Esophagus muscularis mucosa (tissue), 4 donors: ENCODE data around the gene NTM. TPM values are rescaled to one million over a fixed set of nuclear protein-coding genes. Genes with fewer than 3 reads are reported as not detected.

ENCODE experiments used
- DNase-seq: peaks from one replicate; pipeline ENCODE4 v3.0.0-alpha.2; 2017; ENCODE audit errors: extremely low spot score
- H3K27ac ChIP-seq, 4 donors: fragments of 200-600 bp; sonication (generic); replicated peaks in 1 of 4; 1 replicate in 3 of 4; 2 replicates in 1 of 4; pipeline ENCODE4 v1.5.1; 2016 to 2019; ENCODE audit warnings: mild to moderate bottlenecking in 1 of 4
- H3K27me3 ChIP-seq, 4 donors: fragments of 200-600 bp; sonication (generic); one replicate each; pipeline versions ENCODE4 v1.5.1 to v1.6.0; 2016 to 2019
- H3K36me3 ChIP-seq, 4 donors: fragments of 200-600 bp; sonication (generic); one replicate each; pipeline ENCODE4 v1.5.1; 2016 to 2019
- H3K4me1 ChIP-seq, 4 donors: fragments of 200-600 bp; sonication (generic); one replicate each; pipeline ENCODE4 v1.5.1; 2016 to 2019
- H3K4me3 ChIP-seq, 4 donors: fragments of 200-600 bp; sonication (generic); 1 replicate in 2 of 4; 2 replicates in 2 of 4; pipeline ENCODE4 v1.5.1; 2016 to 2019; ENCODE audit warnings: mild to moderate bottlenecking in 4 of 4, moderate library complexity in 1 of 4
- H3K9me3 ChIP-seq, 4 donors: fragments of 200-600 bp; sonication (generic); 1 replicate in 3 of 4; 2 replicates in 1 of 4; pipeline ENCODE4 v1.5.1; 2016 to 2019
- EP300 ChIP-seq: sonication (generic); formaldehyde crosslinking; IDR thresholded peaks from one replicate; pipeline ENCODE4 v1.6.1; 2017; ENCODE audit warnings: antibody characterized with exemption
- POLR2A ChIP-seq: fragments of 450-650 bp; IDR thresholded peaks from one replicate; pipeline ENCODE4 v1.6.1; 2017; ENCODE audit warnings: antibody characterized with exemption, moderate library complexity, mild to moderate bottlenecking, low read depth
- POLR2AphosphoS5 ChIP-seq, 2 donors: sonication (generic); formaldehyde crosslinking; IDR thresholded peaks; one replicate each; pipeline ENCODE4 v1.6.1; 2017; ENCODE audit warnings: antibody characterized with exemption in 2 of 2
- WGBS: methylation state at CpG from one replicate; pipeline ENCODE4 v1.1.5; 2018; 5-methylcytosine and 5-hydroxymethylcytosine counted together
- intact Hi-C: fragments of 100-400 bp; cut with DNase I; formaldehyde crosslinking; loops from one replicate; pipeline ENCODE4 v1.15.1; 2023
- total RNA-seq, 4 donors: library from RNA; depleted of rRNA; stranded (reverse); fragments of >200 nt; gene quantifications; one replicate each; pipeline versions ENCODE4 v1.1.0 to v1.2.1, GENCODE V29; 2016
- TF ChIP-seq, protein P1 (sequence below), 3 experiments: fragments of 200-600 bp in 2 of 3; fragments of 450-650 bp in 1 of 3; sonication (generic) in 2 of 3; IDR thresholded peaks; one replicate each; pipeline ENCODE4 v1.5.1; 2017 to 2019; ENCODE audit warnings: antibody characterized with exemption in 3 of 3, mild to moderate bottlenecking in 2 of 3, moderate library complexity in 1 of 3

NTM gene
- total RNA-seq, 4 donors from 2014 or later: 5.6 to 25.3 (median 8.3) TPM

DNA sequence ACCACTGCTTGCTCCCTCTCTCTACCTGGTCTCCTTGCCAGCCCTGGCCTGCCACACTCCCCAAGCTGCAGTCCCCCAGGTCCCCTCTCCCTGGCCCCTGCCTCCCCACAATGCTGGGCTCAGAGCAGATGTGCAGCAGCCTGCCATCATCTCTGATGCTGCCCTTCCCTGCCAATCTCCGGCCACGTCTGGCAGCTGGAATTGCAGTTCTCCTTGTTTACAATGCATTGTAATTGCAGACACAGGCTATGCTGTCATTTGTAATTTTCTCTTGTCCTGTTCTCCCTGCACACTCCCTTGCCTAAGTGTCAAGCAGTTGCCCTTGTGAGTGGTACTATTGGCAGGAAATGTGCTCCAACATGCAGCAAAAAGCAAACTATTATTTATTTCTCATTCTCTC is 222.3 kb downstream of the NTM start:
- peaks cover 0 to 8% (median 2%) of the 10 kb centered on the region in 4 donors for H3K9me3 ChIP-seq
- H3K27me3 ChIP-seq: peaks cover 0 to 5% (median 0%) of the 10 kb centered on the region in 4 donors
- 71% methylated on average over 2 of the region's 2 CpGs for WGBS
- no peak for DNase-seq
- H3K36me3 ChIP-seq: no peaks in the 10 kb centered on the region
- no peak overlapping the region for H3K27ac ChIP-seq
- TF ChIP-seq EP300 (no peak), POLR2AphosphoS5 (IDR thresholded peaks at IDR 0.05) (no peak), POLR2A (no peak)
- TF ChIP-seq, protein P1, sequence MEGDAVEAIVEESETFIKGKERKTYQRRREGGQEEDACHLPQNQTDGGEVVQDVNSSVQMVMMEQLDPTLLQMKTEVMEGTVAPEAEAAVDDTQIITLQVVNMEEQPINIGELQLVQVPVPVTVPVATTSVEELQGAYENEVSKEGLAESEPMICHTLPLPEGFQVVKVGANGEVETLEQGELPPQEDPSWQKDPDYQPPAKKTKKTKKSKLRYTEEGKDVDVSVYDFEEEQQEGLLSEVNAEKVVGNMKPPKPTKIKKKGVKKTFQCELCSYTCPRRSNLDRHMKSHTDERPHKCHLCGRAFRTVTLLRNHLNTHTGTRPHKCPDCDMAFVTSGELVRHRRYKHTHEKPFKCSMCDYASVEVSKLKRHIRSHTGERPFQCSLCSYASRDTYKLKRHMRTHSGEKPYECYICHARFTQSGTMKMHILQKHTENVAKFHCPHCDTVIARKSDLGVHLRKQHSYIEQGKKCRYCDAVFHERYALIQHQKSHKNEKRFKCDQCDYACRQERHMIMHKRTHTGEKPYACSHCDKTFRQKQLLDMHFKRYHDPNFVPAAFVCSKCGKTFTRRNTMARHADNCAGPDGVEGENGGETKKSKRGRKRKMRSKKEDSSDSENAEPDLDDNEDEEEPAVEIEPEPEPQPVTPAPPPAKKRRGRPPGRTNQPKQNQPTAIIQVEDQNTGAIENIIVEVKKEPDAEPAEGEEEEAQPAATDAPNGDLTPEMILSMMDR (IDR thresholded peaks at IDR 0.05): no peak
- H3K4me3 ChIP-seq: no peak overlapping the region
- intact Hi-C loops: no loop called here
- no peaks in the 10 kb centered on the region for H3K4me1 ChIP-seq

DNA sequence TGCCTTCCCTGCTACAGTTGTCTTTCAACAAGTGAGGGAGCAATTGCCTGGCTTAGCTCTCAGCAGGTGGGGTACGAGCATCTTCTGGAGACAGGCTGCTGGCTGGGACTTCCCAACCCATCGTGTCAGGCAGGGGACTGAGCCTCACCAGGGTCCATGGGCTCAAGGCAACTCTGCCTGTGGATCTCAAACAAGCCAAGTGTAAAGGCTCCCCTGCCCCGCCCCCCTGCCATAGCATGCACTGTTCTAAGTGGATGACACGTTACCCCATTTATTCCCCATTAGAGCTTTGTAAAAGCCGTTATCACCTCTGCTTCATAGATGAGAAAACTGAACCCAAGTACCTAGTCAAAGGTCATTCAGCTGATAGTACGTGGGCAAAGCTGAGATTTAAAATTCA is 222.9 kb downstream of the NTM start:
- H3K4me1 ChIP-seq: no peaks in the 10 kb centered on the region
- no peak overlapping the region for H3K4me3 ChIP-seq
- TF ChIP-seq EP300 (no peak), POLR2AphosphoS5 (IDR thresholded peaks at IDR 0.05) (no peak), POLR2A (no peak)
- no peak for DNase-seq
- peaks cover 0 to 4% (median under 1%) of the 10 kb centered on the region in 4 donors for H3K9me3 ChIP-seq
- no peaks in the 10 kb centered on the region for H3K36me3 ChIP-seq
- H3K27ac ChIP-seq: no peak overlapping the region
- 65% methylated on average over 5 of the region's 6 CpGs for WGBS
- intact Hi-C loops: no loop called here
- peaks cover 0 to 5% (median 0%) of the 10 kb centered on the region in 4 donors for H3K27me3 ChIP-seq

DNA sequence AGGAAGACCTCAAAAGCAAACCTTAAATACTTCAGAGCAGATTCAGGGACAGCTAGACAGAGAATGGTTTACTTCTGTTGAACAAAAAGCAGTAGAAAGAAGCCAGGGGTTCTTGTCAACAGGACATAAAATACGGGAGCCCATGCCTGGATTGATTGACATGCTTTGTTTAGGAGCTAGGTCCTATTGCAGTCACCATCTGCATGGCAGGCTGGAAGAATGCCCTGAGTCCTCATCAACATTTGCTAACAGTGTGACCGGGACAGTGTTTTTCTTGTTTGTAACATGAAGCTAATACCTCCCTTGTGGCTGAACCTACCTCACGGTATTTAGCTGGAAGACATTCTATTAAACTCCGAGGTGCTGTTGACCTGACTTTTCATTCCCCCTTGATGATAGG is 225.4 kb downstream of the NTM start:
- H3K36me3 ChIP-seq: no peaks in the 10 kb centered on the region
- intact Hi-C loops: no loop called here
- H3K27me3 ChIP-seq: peaks cover 0 to 5% (median 0%) of the 10 kb centered on the region in 4 donors
- 74% methylated on average over 4 of the region's 4 CpGs for WGBS
- no peak overlapping the region for H3K4me3 ChIP-seq
- H3K4me1 ChIP-seq: peaks cover 0 to 4% (median 0%) of the 10 kb centered on the region in 4 donors
- H3K9me3 ChIP-seq: no peaks in the 10 kb centered on the region
- DNase-seq: no peak
- TF ChIP-seq, protein P1 (IDR thresholded peaks at IDR 0.05): no peak
- TF ChIP-seq POLR2AphosphoS5 (IDR thresholded peaks at IDR 0.05) (no peak), POLR2A (no peak), EP300 (no peak)
- no peak overlapping the region for H3K27ac ChIP-seq

DNA sequence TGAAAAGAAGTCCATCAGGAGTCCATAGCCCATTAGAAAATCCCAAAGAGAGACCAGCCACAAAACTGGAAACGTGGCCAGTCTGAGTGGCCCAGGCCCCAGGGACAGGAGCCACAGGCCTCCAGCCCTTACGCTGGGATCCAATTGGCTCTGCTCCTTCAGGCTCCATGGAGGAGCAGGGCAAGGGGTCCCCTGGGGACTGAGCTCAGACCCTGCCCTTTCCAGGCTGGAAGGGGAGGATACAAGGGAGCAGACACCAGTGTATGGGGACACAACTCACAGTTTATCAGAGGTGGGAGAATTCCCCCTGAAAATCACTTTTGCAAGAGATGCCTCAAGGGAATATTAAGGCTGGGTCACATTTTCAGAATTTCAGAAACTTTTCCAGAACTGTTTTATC is 227.5 kb downstream of the NTM start:
- no peak for TF ChIP-seq EP300
- no peak for TF ChIP-seq POLR2AphosphoS5 (IDR thresholded peaks at IDR 0.05)
- TF ChIP-seq, protein P1 (IDR thresholded peaks at IDR 0.05): no peak
- TF ChIP-seq POLR2A: no peak
- Histone ChIP-seq H3K27me3 (peaks cover 0 to 5% (median 0%) of the 10 kb centered on the region in 4 donors), H3K4me1 (peaks cover 0 to 5% (median 0%) of the 10 kb centered on the region in 4 donors), H3K9me3 (no peaks in the 10 kb centered on the region), H3K4me3 (no peak overlapping the region), H3K36me3 (no peaks in the 10 kb centered on the region), H3K27ac (no peak overlapping the region)
- intact Hi-C loops: no loop called here
- 70% methylated on average over 1 of the region's 2 CpGs for WGBS
- DNase-seq: no peak

DNA sequence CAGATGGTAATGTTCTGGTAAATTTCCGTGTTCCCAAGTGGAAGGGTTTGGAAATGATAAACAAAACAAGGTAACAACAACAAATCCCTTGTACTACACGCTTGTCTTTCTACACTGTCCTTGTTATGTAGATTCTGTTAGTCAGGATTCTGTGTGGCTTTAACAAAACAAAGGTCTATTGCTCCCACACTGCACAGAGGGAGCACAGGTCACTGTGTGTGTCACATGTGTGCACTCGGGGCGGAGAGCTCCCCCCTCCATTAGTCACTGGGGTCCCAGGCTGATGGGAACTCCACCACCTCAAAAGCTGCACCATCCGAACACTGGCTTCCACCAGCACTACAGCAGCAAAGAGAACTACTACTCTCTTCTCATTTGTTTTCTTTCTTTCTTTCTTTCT is 227.9 kb downstream of the NTM start:
- DNase-seq: no peak
- Histone ChIP-seq H3K4me1 (peaks cover 0 to 5% (median 0%) of the 10 kb centered on the region in 4 donors), H3K27me3 (peaks cover 0 to 5% (median 0%) of the 10 kb centered on the region in 4 donors), H3K4me3 (no peak overlapping the region), H3K27ac (no peak overlapping the region), H3K9me3 (no peaks in the 10 kb centered on the region), H3K36me3 (no peaks in the 10 kb centered on the region)
- TF ChIP-seq POLR2A (no peak), EP300 (no peak), POLR2AphosphoS5 (IDR thresholded peaks at IDR 0.05) (no peak)
- TF ChIP-seq, protein P1 (IDR thresholded peaks at IDR 0.05): no peak
- 73% methylated on average over 5 of the region's 5 CpGs for WGBS
- intact Hi-C loops: no loop called here
